ENCODE results near the gene BBS2.

GRCh38 chr16:56450986-56451752, 68.7 kb downstream of the BBS2 start, which contains the start of the genes NUDT21 and OGFOD1:
- no peak for TF ChIP-seq CTCF (IDR thresholded peaks at IDR 0.05)
- no peak for TF ChIP-seq REST (IDR thresholded peaks at IDR 0.05; ENCODE audit: insufficient read depth in 1 of 2, low read depth in 2 of 2, low read length in 1 of 2)
